Fibroblast of skin of left biceps (primary cell): Measurements from ENCODE around the gene SMAD6.
"Not testable (repeated sequence)": the region's sequence is repeated elsewhere in the genome, so short reads cannot be mapped to it uniquely, and the experiment has no call there.

Experiments used
- DNase-seq, 2 experiments: peaks; one replicate each; pipeline ENCODE4 v3.0.0-alpha.2; 2013; ENCODE audit warnings: low read depth in 2 of 2

SMAD6 gene

DNA sequence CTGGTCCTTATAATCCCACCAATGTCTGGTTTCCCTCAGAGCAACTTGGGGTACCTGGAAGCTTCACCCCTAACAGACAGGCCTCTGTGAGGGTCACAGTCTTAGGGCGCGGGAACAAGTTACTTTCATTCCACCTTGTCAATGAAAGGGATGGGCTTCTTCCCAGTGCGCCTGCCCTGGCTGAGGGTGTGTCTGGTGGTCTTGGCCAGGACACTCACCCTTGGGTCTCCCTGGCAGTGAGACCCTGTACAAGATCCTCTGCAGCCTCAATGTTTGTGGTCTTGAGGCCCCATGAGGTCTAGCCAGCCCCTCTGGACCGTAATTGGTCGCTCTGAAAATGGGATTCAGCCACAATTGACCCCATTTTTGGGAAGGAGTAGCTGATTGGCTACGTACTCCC, 40.2 kb downstream of the SMAD6 start:
- DNase-seq = no peak

DNA sequence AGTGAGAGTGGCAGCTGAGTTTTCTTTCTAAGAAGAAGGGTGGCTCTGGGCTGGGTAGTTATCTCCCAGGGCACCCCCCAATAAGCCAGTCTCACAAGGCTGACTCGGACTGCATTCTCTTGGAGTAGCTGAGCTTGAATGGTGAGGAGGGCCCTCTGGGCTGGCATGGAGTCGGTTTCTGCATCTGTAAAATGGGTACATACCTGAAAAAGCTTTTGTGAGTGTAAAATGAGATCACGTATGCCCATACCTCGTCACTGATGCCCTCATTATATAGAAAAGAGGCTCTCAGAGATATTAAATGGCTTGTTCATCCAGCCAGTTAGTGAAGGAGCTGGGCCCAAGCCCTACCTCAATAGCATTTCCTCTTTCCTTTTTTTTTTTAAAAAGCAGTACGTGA, 41.2 kb downstream of the SMAD6 start:
- no peak for DNase-seq

DNA sequence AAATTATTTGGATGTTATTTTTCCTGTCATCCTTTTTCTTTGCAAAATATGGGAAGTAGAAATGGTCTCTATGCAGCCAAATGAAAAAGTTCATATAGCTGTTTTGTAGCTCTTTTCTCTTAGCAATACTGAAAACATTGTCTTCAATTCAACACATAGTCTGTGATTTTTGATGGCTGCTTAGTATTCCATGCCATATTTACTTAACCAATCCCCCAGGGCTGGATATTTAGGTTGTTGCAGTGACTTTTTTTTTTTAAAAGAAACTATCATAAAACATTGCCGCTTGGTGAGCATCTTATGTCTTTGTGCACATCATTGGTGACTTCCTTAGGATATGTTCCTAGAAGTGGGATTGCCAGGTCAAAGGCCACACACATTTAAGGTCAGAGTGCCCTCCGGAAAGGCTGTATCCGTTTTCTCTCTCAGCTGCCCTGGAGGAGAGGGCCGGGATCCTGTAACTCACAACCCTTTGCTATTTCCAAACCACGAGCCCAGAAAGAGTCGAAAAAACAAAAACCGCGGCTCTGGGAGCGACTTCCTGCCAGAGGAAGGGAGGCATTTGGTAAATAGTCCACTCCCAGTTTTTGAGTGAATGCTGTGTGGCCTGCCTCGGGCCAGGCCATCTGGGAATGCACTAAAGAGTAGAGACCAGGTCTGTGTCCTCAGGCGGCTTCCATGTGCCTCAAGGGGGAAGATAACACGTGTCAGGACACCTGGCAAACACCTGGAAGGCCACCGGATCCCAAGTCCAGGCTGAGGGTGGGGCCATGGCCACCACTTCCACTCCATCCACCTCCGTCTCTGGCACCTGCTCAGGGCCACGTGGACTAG, 41.9 kb downstream of the SMAD6 start:
- no peak for DNase-seq

DNA sequence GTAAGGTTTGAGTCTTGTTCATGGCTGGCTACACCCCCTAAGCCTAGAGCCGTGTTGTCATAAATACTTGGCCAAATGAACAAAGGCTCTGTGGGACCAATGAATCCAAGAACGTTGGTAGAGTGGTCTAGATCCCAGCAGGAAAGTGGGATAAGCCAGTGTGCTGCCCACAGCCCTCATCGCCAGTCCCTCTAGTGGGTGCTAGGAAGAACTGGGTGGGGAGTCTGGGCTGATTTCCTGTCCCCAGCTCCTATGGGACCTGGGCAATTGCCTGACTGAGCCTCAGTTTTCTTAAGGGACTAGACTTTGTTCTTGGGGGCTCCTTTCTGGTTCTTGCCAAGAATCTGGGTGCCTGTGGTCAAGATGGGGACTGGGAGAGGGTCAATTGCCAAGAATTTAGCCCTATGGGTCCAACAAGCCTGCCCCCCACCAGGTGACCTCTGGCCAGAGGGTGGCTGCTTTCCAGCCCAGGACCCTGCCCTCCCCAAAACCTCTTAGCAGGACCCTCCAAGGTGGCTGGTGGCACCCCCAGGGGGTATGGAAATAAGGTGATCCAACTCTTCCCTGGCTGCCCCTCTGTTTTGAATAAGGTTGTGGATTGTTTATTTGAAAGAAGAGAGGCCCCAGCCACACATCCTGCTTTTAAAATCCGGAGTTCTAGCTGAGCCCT, 42.7 kb downstream of the SMAD6 start:
- no peak for DNase-seq

DNA sequence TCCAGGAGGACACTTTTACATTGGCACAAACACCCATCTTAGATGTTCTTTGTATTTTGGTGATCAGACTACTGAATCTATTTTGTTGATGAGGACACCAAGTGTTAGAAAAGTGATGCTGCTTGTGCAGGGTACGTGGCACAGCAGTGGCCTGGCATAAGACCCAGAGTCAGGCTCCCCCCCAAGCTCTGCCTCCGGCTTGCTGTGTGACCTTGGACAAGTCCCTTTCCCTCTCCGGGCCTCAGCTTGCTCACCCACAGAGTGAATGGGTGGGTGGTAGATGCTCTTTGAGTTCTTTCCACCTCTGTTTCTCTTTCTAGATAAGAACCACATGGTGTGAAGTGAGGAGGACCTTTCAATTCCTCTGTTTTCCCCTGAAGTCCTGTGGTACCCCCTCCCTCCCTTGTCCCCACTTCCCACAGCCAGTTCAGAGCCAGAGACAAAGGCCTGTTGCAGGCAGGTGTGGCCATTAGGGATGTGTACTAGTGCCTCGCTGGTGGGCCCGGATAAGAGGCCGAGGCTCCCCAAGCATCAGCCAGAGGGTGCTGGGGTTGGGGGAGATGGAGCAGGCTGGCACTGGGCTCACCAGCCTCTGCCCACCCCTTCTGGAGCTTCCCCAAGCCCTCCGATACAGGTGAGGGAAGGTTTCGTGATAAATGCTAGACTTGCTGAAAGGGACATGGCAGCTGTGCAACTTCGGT, 43.6 kb downstream of the SMAD6 start:
- DNase-seq = no peak

DNA sequence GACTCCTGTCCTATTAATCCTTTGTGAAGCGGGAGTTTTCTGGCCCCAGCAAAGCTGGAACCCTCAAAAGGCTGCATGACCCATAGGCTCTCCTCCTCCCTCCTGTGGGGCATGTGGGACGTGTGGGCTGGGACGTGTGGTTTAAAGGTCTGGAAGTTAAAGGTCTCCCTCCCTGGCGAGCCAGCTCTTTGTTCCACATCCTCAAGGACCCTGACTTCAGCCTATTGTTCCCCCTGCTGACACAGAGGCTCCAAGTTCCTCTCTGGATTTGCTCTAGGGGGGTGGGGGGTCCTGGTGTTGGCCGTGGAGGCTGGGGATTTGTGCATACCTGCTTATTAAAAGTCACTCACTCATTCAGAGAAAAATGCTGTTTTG, 44.2 kb downstream of the SMAD6 start:
- DNase-seq = no peak

DNA sequence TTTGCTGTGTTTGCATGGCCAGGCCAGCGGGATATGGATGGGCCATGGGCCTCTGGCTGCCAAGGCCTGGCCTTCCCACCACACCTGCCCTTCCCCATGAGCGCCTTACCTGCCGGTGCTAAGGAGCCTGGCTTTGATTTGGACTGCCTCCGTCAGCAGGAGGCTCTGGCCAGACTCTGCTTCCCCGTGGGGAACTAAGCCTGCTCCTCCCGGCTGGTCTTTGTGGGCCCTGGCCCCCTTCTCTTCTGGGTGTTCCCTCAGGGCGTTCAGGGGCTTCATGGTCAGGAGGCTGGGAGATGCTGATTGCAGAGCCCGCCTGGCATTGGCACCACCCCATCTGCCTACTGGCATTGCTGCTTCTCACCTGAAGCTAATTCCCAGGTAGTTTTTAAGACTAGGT, 45.2 kb downstream of the SMAD6 start:
- DNase-seq = no peak

DNA sequence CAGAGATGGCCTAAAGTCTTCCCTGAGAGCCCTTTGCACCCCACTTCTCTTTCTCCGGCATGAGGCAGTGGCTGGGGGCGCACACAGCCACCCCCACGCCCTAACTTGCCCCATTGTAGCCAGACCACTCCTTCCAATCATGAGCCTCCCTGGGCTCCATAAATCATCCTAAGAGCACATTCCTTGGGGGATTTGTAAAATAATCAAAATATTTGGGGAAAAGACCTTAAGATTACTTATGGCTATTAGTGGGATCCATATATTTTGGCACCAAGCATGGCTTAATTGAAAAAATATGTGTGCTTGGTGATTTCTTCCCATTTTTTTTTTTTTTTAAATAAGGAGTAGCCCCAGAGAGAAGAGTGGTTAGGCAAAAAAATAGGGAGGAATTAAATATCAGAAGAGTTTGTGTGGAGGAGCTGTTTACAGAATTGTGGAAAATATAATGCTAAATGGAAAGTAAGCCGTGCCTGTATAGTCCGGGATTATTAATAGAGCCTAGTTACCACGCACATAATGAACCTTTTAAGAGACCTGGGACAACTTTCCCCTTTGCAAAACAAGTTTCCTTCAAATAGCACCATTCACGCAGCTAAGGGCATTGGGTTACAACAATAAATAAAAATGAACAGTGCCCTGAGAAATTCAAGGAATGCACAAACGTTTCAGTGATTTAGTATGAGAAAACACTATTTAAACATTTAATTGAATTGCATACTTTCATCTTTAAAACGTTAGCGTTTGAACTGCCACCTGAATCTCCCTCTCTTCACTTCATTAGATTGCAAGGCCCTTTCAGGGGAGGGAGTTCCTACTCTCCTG, 46.1 kb downstream of the SMAD6 start:
- DNase-seq = peak; percentile 72 to 74

DNA sequence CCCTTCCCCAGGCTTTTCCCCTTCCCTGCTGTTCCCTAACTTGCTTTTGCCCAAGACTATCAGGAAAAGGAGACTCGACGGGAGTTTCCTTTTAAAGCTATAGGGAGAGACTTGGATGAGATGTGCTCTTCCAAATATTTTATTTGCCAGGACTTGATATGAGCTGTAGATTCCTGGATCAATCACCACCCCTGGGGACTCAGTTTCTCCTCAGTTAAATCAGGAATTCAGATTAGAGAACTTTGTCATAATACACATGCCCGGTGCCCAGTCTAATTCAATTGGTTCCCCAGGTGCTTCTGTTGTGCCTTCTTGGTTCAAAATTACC, 46.6 kb downstream of the SMAD6 start:
- no peak for DNase-seq

DNA sequence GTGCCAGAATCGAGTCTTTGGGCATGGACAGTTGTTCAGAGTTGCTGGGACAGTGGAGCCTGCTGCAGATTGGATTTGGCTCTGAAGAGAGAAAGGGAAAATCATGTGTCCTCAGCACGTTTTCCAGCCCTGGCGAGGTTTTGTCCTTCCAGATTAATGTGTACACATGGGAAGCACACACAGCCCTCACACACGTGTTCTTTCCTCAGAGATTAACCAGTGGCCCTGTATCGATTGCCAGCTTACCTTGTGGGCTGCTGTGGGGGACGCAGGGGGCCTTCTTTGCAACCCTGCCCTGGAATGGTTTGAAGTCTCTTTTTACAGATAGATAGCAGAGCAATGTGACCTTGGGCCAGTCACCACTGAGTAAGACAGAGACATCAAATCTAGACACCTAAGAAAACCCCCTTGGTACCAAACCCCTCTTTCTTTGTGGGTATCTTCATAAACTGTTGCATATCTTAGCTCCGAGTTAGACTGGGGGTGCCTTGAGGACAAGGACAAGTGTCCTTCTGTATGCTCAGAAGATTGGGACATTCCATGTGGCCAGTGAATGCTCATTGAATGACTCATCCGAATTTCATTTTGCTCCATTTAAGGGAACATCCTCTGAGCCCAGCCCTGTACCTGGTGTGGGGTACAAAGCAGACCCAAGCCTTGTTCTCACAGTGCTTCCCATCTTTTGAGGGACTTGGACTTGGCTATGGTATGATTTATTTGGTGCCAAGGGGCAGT, 48.0 kb downstream of the SMAD6 start:
- no peak for DNase-seq

DNA sequence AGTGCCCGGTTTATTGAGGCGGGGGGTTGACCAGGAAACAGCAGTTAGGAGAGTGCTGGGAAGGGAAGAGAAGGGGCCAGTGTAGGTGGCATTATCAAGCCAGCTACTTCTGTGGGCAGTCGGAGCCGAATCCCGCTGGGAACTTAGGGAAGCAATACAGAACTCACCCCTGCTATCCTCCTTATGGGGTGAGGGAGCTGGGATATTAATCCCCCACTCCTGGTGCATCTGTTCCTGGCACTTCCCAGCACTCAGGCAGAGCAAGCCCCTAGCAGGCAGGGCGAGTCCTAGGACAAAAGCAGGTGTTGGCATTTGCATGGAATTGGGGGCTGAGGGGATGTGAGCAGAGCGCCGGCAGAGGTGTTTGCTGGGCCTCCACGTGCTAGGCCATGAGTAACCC, 48.6 kb downstream of the SMAD6 start:
- no peak for DNase-seq

DNA sequence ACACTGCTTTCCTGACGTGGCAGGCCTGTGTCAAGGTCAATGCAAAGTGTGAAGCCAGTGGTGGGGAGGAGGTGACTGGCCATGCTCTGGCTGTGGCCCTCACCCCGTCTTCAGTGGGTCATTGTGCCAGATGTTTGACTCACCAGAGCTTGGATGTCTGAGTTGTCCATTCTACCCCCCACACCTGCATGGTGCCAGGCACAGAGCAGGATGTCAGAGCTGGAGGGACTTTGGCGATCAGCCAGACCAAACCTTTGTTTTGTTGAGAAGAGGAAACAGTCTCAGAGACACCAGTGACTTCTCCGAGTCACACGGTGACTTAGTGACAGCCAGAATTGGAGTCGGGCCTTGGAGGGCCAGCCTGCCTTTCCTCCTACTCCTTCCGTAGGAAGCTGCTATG, 49.5 kb downstream of the SMAD6 start:
- no peak for DNase-seq

DNA sequence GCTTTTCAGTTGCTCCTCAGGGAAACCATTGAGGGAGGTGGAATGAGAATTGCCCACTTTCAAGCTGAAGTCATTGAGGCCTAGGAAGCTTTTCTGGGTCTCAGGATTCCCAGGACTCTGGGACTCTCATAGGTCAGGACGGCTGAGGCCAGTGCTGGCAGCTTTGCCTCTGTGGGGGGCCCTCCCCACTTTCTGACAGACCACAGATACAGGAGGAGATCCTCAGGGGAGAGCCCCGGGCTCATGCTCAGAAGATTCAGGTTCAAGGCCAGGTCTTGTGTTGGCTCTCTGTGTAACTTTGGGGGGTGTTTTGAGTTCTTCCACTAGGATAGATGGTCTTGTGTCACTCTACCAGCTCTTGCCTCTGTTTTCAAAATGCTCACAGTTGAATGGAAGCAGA, 50.0 kb downstream of the SMAD6 start:
- DNase-seq = no peak

DNA sequence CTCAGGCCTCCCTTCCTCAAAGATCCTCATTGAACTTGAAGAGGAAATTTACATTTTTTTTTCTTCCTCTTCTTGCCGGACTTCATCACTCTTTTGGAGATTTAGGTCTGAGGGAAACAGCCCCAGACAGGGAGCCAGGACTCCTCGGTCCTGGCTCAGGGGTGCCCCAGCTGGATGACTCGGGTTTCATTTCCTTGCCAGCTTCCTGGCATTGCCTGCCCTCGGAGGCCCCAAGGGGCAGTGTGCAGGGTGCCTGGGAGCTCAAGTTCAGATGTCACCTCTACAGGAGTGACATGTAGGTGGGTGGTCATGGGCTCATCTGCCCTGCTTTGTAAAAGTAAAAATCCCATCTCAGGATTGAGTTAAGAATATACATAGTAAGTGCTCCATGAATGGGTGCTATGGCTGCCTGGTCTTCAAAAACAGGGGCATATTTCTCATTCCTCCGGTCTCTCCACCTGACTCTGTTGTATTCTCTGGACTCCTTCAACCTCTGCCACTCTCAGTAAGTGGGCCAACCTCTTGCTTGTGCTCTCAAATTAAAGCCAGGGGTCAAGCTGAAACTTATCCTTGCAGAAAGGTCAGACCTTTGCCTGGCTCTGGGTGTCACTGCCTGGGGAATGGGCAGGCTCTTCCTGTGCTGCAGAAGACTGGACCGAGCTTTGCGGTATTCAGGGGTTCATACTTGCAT, 51.8 kb downstream of the SMAD6 start:
- DNase-seq = no peak

DNA sequence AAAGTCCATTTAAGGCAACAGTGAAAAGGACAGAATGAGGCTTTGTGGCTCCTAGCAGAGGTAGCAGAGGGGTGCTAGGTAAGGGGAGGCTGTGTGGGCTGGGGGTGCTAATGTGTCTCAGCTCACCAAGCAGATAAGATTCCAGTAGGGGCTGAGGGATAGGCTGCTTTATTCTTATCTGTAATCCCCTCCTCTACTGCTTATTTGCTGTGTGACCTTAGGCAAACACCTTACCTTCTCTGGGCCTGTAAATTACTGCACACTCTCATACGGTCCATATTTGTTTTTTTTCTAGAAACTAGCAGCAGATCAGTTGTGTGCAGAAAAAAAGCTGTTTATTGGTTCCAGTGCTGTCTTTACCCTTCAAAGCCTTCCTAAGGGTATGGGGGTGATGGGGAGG, 52.8 kb downstream of the SMAD6 start:
- no peak for DNase-seq

DNA sequence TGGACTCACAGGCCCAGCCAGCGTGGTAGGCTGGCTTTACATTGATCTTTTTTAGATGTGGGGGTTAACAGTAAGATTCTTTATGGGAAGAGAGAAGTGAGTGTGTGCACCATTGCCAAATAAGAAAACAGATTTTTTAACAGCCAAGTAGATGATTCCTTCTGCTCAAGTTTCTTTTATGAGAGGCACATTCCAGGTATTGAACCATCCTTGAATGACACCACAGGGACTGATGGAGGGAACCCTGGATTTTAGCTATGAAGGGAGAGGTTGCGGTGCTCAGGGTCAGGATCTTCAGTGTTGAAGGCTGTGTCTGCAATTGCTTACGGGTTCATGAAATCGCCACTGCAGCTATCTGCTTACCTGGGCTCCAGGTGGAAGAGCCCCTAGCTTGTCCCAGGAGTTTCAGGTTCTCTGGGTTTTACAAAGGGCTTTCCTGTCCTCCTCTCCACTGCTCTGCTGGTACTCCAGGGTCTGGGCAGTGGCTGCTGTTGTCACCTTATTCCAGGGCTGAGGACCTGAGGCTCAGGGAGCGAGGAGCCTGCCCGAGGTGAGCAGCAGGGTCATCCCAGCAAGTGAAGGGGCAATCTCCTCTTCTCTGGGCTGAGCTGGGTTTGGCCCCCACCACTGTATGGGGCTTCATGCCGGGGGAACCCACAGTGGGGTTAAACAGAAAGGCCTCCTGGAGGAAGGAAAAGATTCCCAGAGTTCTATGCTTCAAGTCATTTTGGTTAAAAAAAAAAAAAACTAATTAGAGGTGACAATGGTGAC, 53.4 kb downstream of the SMAD6 start:
- no peak for DNase-seq

DNA sequence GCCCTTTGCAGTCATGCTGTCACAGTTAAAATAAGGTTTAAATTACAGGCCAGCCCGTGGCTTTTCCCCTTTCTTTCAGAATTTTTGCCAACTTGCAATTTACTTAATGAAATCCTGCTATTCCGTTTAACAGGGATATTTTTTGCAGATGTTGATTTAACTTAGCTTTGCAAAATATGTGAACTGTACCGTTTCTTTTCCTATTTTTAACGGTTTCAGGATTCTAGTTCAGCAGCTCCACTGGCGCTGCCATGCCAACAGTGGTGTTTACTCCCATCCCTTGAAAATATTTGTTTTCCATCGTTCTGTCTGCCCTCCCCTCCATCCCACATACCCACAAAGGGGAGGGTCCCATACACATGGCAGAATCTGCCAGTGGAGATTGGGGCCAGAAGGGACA, 54.3 kb downstream of the SMAD6 start:
- DNase-seq = no peak

DNA sequence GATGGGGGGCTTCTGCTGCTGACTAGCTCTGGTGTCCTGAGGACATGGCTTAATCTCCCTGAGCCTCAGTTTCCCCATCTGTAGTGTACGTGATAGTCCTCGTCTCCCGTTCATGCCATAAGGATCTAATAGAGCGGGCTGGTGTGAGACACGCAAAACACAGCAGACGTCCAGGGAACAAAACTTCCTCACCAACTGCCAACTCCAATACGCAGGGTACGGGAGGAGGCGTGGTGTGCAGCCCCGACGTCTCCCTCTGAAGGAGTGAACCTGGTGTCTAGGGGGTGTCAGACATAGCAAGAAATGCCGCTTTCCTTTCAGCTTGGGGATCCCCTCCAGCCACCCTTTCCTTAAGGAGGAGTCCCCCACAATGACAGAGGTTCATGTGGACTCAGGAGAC, 55.0 kb downstream of the SMAD6 start:
- no peak for DNase-seq

DNA sequence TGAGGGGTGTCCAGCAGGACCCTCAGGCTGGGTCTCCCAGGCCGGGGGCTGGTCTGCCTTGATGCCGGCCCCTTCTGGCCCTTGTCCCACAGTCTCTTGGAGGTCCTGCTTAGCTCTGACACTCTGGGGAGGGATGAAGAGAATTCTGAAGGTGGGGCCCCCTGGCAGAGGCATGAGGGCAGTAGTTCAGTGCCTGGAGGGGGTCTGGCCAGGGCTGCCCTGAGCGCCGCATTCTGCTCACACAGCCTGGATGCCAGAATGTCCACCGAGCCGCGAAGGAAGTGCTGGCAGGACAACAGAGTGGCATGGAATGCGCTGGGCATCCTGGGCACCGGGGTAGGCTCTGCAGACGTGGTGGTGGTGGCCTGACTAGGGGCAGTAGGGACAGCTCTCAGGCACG, 55.5 kb downstream of the SMAD6 start:
- no peak for DNase-seq

DNA sequence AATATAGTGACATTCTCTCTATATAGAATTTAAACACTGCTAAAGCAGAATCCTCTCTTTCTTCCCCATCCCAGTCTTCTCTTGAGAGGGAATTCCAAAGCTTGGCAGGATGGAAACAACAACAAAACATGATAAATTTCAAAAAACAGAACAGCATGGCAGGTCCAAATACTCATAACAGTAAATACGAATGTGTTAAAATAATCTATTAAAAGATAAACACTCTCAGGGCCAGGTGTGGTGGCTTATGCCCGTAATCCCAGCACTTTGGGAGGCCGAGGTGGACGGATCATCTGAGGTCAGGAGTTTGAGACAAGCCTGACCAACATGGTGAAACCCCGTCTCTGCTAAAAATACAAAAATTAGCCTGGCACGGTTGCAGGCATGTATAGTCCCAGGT, 56.2 kb downstream of the SMAD6 start:
- not testable (repeated sequence) for DNase-seq
